SK-N-DZ (cell line): Measurements from ENCODE around the gene DUOX1.

ENCODE experiments used
- DNase-seq: peaks from one replicate; pipeline ENCODE4 v3.0.0-alpha.2; 2015; ENCODE audit warnings: low spot score

The DUOX1 gene

DNA sequence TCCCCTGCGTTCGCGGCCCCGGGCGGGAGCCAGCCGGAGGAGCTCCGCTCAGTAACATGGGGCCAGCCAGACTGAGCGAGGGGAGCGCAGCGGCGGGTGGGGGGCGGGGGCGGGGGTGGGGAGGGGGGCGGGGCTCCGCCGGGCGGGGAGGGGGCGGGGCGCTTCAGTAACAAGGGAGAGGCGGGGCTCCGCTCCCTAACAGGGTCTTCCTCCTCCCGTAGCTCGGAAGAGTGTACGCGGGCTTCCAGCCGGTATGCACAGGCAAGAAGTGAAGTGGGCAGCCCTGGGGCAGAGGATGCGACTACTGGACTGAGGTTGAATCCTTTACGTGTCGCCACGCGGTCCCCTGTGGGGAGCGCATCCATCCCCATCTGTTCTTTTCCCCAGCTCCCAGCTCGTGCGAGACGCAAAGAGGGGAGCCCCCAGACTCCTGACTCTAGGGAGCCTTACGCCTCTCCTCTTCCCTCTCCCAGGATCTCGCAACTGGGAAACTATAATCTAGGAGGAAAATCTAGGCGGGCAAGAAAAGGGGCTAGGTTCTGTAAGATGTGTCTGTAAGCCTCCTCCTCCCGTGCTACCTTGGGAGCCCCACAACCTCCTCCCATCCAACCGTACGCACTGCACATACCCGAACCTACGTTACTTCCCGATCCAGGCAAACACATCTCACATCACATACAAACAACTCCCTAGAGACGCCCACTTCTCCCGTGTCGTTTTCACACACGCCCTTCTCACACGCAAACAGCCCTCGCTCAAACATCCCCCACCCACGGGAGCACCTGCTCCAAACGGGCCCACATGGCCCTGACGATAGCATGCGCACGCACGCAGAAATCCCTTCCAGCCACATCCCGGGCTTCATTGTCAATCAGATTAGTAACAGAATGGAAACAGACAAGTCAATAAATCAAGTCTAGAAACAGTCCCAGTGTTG lies 58.4 kb downstream of the DUOX1 start, which contains the start of gene SHF:
Gene SHF (minus strand): TSS at position 73 of the 937 bp plus-strand sequence. CDS start 15 bp downstream, at position 58.
- peak; percentile 93 for DNase-seq

GRCh38 chr15:45197512-45197911 lies 67.7 kb downstream of the DUOX1 start:
- DNase-seq, result no peak

DNA sequence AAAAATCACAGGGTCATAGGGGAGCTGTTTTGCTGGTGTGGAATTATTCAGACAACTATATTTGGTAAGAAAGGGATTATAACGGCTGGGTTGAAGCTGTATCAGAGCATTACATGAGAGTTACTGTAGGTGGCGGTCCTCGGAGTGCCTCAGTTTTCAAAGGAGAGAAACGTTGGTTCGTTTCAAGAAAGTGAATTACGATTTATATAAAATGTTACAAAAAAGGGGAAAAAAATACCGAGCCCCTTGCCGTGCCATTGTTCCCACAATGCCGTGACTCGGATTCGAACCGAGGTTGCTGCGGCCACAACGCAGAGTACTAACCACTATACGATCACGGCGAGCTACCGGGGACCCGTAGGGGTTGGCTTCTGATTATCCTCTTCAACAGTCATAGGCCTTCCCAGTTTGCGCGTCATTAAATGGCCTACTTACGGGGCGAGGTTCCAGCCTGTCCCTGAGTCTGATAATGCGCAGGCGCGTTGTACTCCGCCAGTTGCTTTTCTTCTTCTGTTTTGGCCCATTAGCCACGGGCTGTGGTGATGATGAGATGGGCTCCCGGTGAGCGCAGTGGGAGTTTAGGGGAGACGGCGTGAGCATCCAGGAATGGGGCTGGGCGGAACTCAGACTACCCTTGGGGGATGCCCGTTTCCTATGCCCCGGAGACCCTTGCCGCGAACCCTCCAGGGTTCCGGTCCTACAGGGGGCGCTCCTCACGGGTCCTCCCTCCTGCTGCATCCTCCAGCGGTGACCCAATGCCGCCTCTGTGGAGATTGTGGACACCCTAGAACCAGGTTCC lies 68.7 kb downstream of the DUOX1 start:
- DNase-seq, result peak; percentile 97

GRCh38 chr15:45199136-45199810 lies 69.5 kb downstream of the DUOX1 start:
- peak; percentile 66 for DNase-seq

GRCh38 chr15:45200001-45200798 lies 70.4 kb downstream of the DUOX1 start:
- peak; percentile 96 for DNase-seq

DNA sequence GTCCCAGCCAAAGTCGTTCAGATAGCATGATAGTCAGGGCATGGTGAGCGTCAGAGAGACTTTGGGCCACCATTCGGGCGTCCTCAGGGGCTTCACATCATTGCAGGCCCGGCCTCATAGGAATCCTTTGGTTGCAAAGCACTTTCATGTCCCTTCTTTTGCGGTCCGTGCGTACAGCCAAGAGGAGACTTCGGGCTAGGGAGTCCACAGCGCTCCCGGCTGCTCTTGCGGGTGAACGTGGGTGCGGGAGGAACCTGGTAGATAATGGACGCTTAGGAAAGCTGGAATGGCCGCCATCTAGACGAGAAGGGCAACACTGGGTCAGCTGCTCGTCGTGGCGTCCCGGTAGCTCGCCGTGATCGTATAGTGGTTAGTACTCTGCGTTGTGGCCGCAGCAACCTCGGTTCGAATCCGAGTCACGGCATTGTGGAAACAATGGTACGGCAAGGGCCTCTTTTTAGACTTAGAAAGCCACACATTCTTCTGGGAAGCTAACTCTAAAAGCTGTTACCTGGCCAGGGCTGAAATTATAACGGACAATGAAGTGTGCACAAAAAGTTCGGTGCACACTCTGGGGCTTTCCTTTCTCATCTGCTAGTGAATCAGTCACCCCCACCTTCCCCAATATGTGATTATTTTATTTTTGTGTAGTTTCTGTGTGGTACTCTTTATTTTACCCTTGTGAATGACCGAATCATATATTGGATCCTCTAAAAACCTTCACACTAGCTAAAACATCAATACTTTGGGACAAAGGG lies 71.2 kb downstream of the DUOX1 start:
- peak; percentile 88 for DNase-seq

DNA sequence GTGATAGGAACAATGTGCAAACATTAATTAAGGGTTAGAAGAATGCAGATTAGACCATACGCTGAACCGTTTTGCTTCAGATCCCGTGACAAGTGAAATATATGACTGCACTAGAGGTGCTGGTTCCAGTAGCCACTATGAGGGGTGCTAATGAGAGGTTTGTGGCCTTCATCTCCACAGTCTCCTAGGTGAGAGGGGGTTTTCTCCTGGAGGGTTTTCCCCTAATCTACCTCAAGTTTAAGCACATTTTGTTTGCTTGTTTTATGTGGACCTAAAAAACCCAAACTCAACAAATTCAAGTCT lies 71.7 kb downstream of the DUOX1 start:
- DNase-seq, result no peak

DNA sequence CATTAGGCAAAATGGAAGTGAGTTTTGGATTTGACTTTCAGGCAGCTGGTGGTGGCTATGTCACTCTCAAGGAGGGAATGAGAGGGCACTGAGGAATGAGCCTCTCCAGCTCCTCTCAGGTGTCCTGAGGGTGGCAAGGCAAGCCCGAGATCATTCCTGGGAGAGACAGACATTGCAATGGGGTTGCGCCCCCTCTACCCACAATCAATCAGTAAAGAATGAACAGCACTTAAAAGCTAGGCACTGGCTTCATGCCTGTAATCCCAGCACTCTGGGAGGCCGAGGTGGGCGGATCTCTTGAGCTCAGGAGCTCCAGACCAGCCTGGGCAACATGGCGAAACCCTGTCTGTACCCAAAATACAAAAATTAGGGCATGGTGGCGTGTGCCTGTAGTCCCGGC lies 72.1 kb downstream of the DUOX1 start:
- no peak for DNase-seq

GRCh38 chr15:45203182-45203581 lies 73.4 kb downstream of the DUOX1 start:
- DNase-seq, result no peak

DNA sequence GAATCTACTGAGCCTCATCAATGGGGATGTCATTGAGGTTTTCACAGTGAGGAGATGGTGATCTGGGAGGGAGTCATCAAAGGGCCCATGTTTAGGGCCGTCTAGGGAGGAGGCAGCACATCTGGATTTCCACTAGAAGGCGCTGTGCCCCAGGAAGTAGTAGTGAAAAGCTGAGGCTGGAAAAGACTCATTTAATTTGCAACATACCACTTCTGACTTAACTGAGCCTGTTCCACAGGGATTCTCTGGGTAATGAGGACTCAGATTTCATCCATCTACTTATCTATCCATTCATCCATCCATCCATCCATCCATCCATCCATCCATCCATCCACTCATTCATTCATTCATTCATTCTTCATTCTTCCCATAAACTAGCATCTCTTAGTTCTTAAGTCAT lies 75.4 kb downstream of the DUOX1 start:
- DNase-seq, result peak; percentile 80

DNA sequence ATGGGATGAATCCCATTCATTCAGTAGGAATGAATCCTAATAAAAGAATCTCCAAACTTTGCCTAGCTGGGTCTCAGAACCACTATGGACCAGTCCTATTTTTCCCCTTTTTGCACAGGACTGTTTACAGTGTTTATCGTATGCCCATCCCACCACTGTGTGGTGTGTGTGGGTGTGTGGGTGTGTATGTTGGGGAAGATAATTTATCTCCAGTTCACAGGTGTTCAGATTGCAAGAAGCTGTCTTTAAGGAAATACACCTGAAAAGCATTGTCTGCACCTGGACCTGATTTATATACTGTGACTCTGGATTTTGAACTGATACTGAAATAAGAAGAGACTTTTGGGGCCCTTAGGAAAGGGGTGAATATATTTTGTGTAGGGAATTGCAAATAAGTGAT lies 82.7 kb downstream of the DUOX1 start:
- no peak for DNase-seq
